PC-9 (cell line): ENCODE data around the gene TOR1B. TPM values are rescaled to one million over a fixed set of nuclear protein-coding genes. Genes with fewer than 3 reads are reported as not detected.

Experiments
- BruUV-seq: library from RNA; stranded (reverse); fragments of 400-500 nt; replicated peaks from 2 replicates; lab custom pipeline; 2021; lab: Mats Ljungman, UMichigan
- CTCF ChIA-PET: fragments of 300-600 bp; sonication (Branson Sonifier 250); formaldehyde crosslinking; loops from one replicate; lab custom pipeline; 2022; ENCODE audit warnings: antibody characterized with exemption; lab: Charles Lee
- POLR2A ChIA-PET: fragments of 300-600 bp; sonication (Branson Sonifier 250); formaldehyde crosslinking; loops from one replicate; lab custom pipeline; 2022; ENCODE audit warnings: antibody characterized with exemption; ENCODE audit not compliant: unreplicated experiment; lab: Charles Lee
- DNase-seq, 2 experiments: peaks; one replicate each; pipeline versions ENCODE4 v3.0.0 to v3.0.0-alpha.2; 2015 to 2022; ENCODE audit warnings: mixed read lengths in 1 of 2
- H2AFZ ChIP-seq: fragments of 200-600 bp; sonication (generic); 2 replicates; pipeline ENCODE4 v1.8.1; 2017; ENCODE audit warnings: antibody characterized with exemption
- H3F3A ChIP-seq: fragments of 200-600 bp; sonication (generic); 2 replicates; pipeline ENCODE4 v1.8.1; 2017; ENCODE audit warnings: antibody characterized with exemption, mild to moderate bottlenecking, low read depth; ENCODE audit not compliant: insufficient read depth
- H3K27ac ChIP-seq: fragments of 200-600 bp; sonication (generic); 2 replicates; pipeline ENCODE4 v1.6.1; 2016; ENCODE audit warnings: mixed run types
- H3K27me3 ChIP-seq: fragments of 200-600 bp; sonication (generic); 2 replicates; pipeline ENCODE4 v1.6.1; 2016; ENCODE audit warnings: low read depth, mixed run types; ENCODE audit not compliant: insufficient read depth
- H3K36me3 ChIP-seq: fragments of 200-600 bp; sonication (generic); 2 replicates; pipeline ENCODE4 v1.6.1; 2016; ENCODE audit warnings: low read depth, mixed run types
- H3K4me1 ChIP-seq: fragments of 200-600 bp; sonication (generic); replicated peaks from 2 replicates; pipeline ENCODE4 v1.6.1; 2016; ENCODE audit warnings: mixed run types; ENCODE audit not compliant: insufficient read depth
- H3K4me2 ChIP-seq: fragments of 200-600 bp; sonication (generic); 2 replicates; pipeline ENCODE4 v1.6.1; 2017; ENCODE audit warnings: mixed run types
- H3K4me3 ChIP-seq: fragments of 200-600 bp; sonication (generic); 2 replicates; pipeline ENCODE4 v1.6.1; 2016; ENCODE audit warnings: mixed run types
- H3K79me2 ChIP-seq: fragments of 200-600 bp; sonication (generic); 2 replicates; pipeline ENCODE4 v1.6.1; 2017; ENCODE audit warnings: low read depth, mixed run types
- H3K9me2 ChIP-seq: fragments of 200-600 bp; sonication (generic); 2 replicates; pipeline ENCODE4 v1.8.1; 2017; ENCODE audit warnings: mild to moderate bottlenecking; ENCODE audit not compliant: insufficient read depth
- H3K9me3 ChIP-seq: fragments of 200-600 bp; sonication (generic); 2 replicates; pipeline ENCODE4 v1.8.1; 2016; ENCODE audit warnings: low read depth; ENCODE audit not compliant: insufficient read depth
- H4K20me1 ChIP-seq: fragments of 200-600 bp; sonication (generic); 2 replicates; pipeline ENCODE4 v1.8.1; 2017; ENCODE audit not compliant: insufficient read depth
- CTCF ChIP-seq: fragments of 200-600 bp; sonication (generic); conservative IDR thresholded peaks from 2 replicates; pipeline ENCODE4 v1.6.1; 2017; ENCODE audit warnings: mixed run types, antibody characterized with exemption, mild to moderate bottlenecking, moderate library complexity
- EZH2 ChIP-seq: fragments of 200-600 bp; sonication (generic); IDR thresholded peaks from 2 replicates; pipeline ENCODE4 v1.8.0; 2017; ENCODE audit warnings: antibody characterized with exemption, low read depth
- intact Hi-C: fragments of 100-400 bp; cut with micrococcal nuclease; formaldehyde crosslinking; loops from one replicate; pipeline ENCODE4 v1.10.0; 2022; ENCODE audit not compliant: unreplicated experiment
- total RNA-seq: library from RNA; stranded (reverse); gene quantifications from 2 replicates; pipeline ENCODE4 v1.2.3, GENCODE V29; 2021

The TOR1B gene
- total RNA-seq, 1 experiment from 2014 or later = 26.5 TPM

GRCh38 chr9:129828051-129828450 lies 25.1 kb downstream of the TOR1B start:
- no peak for TF ChIP-seq CTCF
- H3K9me2 ChIP-seq = no peaks in the 10 kb centered on the region
- H3K4me3 ChIP-seq = no peak overlapping the region
- CTCF ChIA-PET = no interaction called here
- no peak overlapping the region for H3K27ac ChIP-seq
- no peak overlapping the region for H3K4me2 ChIP-seq
- H3K79me2 ChIP-seq = 0 out of 2 replicates have a peak, but pooled peaks cover 2% of the 10 kb centered on the region
- H3F3A ChIP-seq = peaks cover 21% of the 10 kb centered on the region; the same call in 1 of the 2 replicates
- POLR2A ChIA-PET = no interaction called here
- H3K9me3 ChIP-seq = no peaks in the 10 kb centered on the region
- intact Hi-C loops = no loop called here
- peaks cover 17% of the 10 kb centered on the region for H3K36me3 ChIP-seq
- H4K20me1 ChIP-seq = no peaks in the 10 kb centered on the region
- no peaks in the 10 kb centered on the region; the same call in 1 of the 2 replicates for H3K4me1 ChIP-seq
- BruUV-seq = no TSS peak
- no peak overlapping the region for H2AFZ ChIP-seq
- no peak for DNase-seq
- no peaks in the 10 kb centered on the region for H3K27me3 ChIP-seq

- no peak for TF ChIP-seq CTCF
- TF ChIP-seq EZH2 = no peak
- Histone ChIP-seq H3F3A (peaks cover 21% of the 10 kb centered on the region; the same call in 1 of the 2 replicates), H3K36me3 (peaks cover 17% of the 10 kb centered on the region), H4K20me1 (no peaks in the 10 kb centered on the region), H3K4me1 (peaks cover 5% of the 10 kb centered on the region), H2AFZ (no peak overlapping the region), H3K27me3 (no peaks in the 10 kb centered on the region), H3K4me3 (no peak overlapping the region), H3K9me3 (no peaks in the 10 kb centered on the region), H3K4me2 (no peak overlapping the region), H3K27ac (no peak overlapping the region), H3K79me2 (peaks cover 9% of the 10 kb centered on the region), H3K9me2 (no peaks in the 10 kb centered on the region)
- intact Hi-C loops = no loop called here
- BruUV-seq = no TSS peak
- CTCF ChIA-PET = no interaction called here
- no peak for DNase-seq
- POLR2A ChIA-PET = no interaction called here
These were observed 26.0 kb downstream of the TOR1B start for GRCh38 chr9:129828969-129829368.

GRCh38 chr9:129832982-129833381 lies 30.0 kb downstream of the TOR1B start:
- peaks cover 15% of the 10 kb centered on the region for H3K4me1 ChIP-seq
- no peaks in the 10 kb centered on the region for H3K9me2 ChIP-seq
- no peak for DNase-seq
- H3K27ac ChIP-seq = no peak overlapping the region
- H3K79me2 ChIP-seq = peaks cover 32% of the 10 kb centered on the region
- H3K4me3 ChIP-seq = no peak overlapping the region
- no peaks in the 10 kb centered on the region for H3K27me3 ChIP-seq
- H3K9me3 ChIP-seq = no peaks in the 10 kb centered on the region
- TF ChIP-seq EZH2 (no peak), CTCF (no peak)
- no TSS peak for BruUV-seq
- ChIA-PET POLR2A (no interaction called here), CTCF (interaction anchor here (0.7 kb wide), 1 partner anchor 34 kb away, joined by 3 read pairs; no protein-coding TSS in a partner anchor)
- no peak overlapping the region for H2AFZ ChIP-seq
- no peaks in the 10 kb centered on the region; the same call in 1 of the 2 replicates for H3F3A ChIP-seq
- H3K36me3 ChIP-seq = peaks cover 13% of the 10 kb centered on the region
- intact Hi-C loops = no loop called here
- no peaks in the 10 kb centered on the region for H4K20me1 ChIP-seq
- no peak overlapping the region for H3K4me2 ChIP-seq
